C1 segment of cervical spinal cord (tissue), 14 donors: Measurements from ENCODE around the gene NOTCH3.

Experiments
- DNase-seq, 14 donors: peaks; one replicate each; lab custom pipeline; 2025; lab: John Stamatoyannopoulos, UW

NOTCH3 gene

GRCh38 chr19:15200553-15201364, at the start of gene NOTCH3:
Gene NOTCH3, minus strand, starts transcription at chr19:15200995. Its CDS starts 90 bp downstream, at chr19:15200905.
- no peak for DNase-seq

DNA sequence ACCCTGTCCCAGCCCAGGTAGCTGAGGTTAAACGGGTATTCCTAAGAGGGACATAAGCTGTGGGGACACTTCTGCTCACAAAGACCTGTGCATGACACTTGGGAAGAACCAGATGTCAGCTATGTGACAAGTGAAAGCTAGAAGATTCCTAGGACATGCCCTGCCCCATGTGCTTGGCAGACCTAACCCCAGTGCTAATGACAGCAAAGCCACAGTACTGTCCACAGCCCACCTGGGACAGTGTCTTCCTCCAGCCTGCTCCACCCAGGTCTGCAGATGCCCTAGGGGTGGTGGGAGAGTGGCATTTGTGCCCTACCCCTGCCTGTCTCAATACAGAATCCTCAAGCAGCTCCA, 49.8 kb upstream of the NOTCH3 start:
- DNase-seq = no peak

DNA sequence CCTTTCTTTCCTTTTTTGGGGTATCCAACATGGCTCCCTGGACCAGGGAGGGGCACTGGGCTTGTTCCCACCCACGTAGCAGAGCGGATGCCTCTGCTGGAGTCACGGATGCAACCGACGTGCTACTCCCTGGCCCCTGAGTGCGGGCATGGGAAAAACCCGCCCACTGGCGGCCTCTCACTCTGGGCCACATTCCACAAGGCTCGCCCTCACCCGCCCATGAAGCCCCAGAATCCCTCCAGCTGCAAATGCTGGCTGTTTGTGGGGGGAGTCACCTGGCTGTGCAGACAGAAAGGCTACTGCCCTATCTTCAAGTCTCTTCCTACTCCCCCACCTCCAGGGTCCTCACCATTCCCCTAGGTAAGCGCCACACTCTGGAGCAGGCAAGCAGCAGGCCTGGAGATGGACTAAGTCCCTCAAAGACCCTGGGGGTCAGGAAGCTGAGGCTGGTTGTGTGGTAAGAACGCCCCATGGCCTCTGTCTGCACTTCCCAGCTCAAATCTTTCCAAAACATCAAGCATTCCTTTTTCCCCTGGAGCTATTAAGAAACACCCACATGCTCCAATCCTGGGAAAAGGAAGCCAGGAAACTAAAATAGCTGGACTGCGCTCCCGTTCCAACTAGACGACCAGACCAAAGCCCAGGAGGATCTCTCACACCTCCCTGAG, 49.3 kb upstream of the NOTCH3 start:
- no peak for DNase-seq

GRCh38 chr19:15249528-15249874, 48.7 kb upstream of the NOTCH3 start:
- no peak for DNase-seq

DNA sequence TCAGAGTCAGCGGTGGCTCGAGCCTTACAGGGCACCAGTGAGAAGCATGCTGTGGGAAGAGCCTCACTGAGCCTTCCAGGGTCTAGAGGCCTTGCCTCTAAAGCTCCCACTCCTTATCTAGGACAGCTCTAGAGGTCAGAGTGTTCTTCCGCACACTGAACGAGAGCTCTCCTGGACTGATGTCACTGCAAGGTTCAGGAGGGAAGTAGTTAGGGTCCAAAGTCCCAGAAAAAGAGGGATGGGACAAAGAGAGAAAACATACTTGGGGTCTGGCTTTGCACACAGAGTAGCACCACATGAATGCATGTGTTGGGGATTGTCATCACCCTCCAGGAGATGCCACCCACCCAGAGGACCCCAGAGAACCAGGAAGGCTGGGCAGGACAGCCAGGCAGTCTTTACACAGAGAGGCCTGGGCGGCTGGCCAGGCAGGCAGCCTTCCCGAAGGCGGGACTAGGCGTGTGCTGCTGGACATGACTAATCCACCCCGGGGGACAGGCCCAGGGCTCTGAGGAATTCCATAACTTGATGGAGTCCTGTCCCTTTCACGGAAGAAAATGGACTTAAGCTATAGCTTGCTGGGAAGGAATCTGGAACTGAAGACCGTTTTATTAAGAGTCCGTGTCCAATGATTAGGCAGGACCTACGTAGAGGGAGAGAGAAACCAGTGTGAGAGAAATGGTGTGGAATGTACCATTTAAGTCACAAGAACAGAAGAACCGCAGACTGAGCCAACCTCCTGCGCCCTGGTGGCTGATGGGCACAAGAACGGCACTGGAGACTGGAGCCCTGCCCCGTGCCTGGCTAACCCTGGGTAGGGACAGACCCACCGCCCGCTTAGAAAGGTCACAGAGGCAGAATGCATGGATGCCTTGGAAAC, 48.1 kb upstream of the NOTCH3 start:
- peak in 6 of 14 donors; percentile 7 to 65 (median 32) for DNase-seq

DNA sequence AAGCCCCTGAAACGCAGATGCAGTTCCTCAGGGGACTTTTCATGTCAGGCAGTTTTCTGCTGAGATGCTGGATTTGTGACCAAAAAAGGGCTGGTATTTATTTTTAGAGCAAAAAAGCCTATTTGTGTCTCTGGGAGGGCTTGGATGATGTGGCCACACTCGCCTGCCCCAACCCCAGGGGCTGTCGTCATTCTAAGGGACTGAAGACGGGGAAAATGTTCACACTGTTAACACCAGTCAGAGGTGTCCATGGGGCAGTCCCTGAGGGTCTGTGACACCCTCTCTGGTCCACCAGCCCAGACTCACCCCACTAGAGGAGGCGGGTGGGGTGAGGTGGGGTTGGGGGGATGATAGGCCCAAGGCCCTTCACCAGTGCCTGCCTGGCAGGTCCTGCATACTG, 47.3 kb upstream of the NOTCH3 start:
- peak in 1 of 14 donors; percentile 21 for DNase-seq

GRCh38 chr19:15247107-15248014, 46.6 kb upstream of the NOTCH3 start:
- peak in 2 of 14 donors; percentile 14 to 19 for DNase-seq

DNA sequence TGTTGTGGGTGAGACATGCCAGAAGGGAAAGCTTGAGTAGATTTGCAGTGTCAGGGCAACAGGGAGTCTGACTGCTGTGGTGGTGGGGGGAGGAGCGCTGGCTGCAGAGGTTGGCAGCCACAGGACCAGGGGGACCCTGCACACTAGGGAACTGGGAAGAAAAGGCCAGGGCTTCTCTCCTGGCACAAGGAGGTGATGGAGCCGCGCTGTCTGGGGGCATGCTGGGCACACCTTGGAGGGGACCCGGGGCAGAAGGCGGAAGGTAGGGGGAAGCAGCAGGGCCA, 45.3 kb upstream of the NOTCH3 start:
- no peak for DNase-seq

DNA sequence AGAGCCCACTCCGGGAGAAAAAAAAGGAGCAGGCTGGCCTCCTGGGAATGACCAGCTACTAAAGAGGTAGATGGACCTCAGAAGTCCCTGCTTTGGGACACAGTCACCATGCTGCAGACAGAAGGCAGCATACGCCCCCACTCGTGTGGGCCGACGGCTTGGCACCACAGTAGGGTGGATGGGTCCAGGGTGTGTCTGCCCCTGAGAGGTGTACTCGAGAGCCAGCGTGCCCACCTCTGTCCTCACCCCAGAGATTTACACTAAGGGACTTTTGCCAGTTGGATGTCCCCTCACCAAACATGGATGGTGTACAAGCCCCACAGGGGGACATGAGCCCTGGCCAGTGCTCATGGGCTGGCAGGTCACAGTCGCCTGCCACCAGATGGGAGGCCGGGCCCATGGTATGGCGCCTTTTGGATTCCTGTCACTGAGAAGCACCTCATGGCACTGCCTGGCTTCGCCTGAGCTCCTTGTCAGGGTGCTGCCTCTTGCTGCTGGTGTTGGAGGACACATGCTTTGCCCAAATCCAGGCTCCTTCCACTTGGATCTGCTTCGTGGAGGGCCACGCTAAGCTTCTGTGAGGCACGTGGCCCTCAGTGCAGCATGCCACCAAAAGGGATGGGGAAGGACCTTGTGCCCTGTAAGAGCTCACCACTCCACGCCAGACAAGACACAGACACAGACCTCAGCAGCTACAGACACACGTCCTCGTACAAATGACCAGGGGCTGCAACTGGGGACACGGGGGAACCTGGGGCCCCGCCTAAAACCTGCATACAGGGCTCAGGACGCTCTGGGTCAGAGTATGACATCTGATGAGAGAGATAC, 44.8 kb upstream of the NOTCH3 start:
- DNase-seq = no peak

- DNase-seq = no peak
Observed at GRCh38 chr19:15244808-15245207, 44.0 kb upstream of the NOTCH3 start.

- DNase-seq = no peak
Observed at GRCh38 chr19:15244106-15244803, 43.5 kb upstream of the NOTCH3 start.

GRCh38 chr19:15243236-15243957, 42.6 kb upstream of the NOTCH3 start:
- no peak for DNase-seq

GRCh38 chr19:15241259-15241910, 40.6 kb upstream of the NOTCH3 start:
- DNase-seq = peak in 1 of 14 donors; percentile 16

DNA sequence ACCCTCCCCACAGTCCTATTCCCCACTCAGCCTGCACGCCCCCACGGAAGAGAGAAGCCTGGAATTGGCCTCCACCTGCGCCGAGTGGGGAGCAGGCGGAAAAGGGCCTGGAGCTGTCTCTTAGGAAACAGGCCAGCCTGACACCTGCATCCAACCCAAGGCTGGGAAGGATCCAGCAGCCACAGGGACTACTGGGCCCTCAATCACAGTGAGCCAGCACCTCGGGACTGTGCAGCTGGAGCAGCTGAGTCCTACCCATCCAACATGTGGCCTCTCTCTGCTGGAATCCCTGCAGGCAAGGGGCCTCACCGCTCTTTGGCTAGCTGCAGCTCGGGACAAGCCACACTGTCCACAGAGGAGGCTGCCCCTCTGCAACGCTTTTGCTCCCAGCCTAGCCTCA, 39.7 kb upstream of the NOTCH3 start:
- DNase-seq = no peak

GRCh38 chr19:15239337-15239949, 38.6 kb upstream of the NOTCH3 start:
- DNase-seq = no peak

- DNase-seq = no peak
Observed at GRCh38 chr19:15238639-15239155, 37.9 kb upstream of the NOTCH3 start.

- DNase-seq = no peak
Observed at GRCh38 chr19:15237759-15238638, 37.2 kb upstream of the NOTCH3 start.
